HG03460 (cell line): ENCODE measurements around the gene KYNU.

Source experiments
- ATAC-seq: cut with Tn5 transposase; IDR thresholded peaks from one replicate; pipeline ENCODE4 v1.9.1; 2021; ENCODE audit not compliant: unreplicated experiment

The KYNU gene

DNA sequence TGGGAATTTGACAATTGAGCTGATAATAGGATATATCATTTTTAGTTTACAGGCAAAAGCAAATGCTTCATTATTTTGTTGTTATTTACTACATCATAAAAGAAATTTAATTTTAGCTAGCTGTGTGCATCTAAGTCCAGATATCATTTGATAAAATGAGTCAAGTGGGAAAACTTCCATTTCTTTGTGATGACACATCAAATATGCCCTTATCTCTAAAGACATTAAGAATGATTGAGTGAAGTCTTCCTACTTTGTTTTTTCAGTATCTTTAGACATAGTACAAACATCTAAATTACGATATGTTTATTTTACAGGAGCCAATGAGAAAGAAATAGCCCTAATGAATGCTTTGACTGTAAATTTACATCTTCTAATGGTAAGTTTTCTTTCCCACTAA is 77.0 kb downstream of the KYNU start:
- no peak for ATAC-seq

DNA sequence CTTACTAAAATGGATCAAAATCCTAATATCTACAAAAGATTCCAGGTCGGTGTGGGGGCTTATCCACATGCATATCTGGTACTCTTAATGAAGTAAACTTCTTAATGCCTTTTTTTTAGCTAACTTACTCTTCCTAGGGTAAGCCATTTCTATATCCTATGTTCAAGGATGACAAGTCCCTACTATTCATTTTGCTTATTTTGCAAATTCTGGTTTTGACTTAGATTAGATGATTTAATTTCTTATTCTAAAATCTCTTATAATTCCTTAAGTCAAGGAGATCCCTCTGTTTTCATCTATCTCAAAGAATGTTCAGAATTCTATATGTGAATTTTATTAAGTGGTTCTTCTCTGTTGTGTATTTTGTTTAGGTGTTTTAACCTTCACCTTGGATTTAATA is 79.7 kb downstream of the KYNU start:
- no peak for ATAC-seq

DNA sequence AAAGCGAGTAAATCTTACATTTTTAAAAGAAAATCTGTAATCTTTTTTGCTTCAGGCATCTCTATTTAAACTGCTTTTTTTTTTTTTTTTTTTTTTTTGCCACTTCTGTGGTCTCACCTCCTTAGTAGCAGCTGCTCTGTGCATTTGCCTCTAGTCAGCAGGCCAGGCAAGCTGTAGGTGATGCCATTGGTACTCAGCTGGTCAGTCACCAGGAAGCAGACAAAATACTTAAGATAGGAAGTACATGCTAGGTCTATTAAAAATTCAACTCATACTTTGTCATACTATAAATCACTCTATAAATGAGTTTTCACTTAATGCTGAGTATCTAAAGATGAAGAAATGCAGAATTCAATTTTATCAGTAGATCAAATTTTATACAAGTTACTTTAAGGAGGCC is 83.7 kb downstream of the KYNU start:
- ATAC-seq, result no peak

DNA sequence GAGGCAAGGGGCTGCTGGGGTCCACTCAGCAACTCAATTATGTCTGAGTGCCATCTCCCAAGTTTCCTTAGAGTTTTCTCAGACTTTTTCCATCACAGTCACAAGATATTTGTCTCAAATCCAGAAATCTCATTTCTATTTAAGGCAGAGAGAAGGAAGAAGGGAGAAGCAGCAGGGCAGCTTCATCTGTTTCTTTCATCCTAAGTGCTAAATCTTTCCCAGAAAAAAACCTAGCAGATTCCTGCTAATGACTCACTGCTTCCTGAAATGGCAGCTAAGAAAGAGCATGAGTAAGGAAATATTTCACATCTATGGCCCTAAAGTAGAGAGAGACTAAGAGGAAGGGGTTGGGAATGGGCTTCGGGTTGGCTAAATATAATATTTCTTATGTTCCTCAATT is 88.0 kb downstream of the KYNU start:
- ATAC-seq, result no peak

DNA sequence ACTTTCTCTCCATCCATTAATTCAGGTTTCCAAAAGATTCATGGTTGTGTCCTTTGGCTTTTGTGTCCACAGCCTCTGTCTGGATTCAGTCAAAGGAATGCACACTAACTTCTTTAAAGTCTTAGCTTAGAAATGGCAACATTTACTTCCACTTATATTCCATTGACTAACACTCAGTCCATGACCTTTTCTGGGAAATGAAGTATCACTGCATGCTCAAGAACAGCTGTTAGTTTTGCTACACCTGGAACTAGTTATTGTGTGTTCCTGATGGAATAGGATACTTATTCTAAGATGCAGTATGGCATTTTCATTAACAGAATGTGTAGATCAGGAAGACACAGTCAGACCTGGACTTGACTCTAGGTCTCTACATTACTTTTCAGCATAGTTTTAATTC is 88.8 kb downstream of the KYNU start:
- no peak for ATAC-seq

DNA sequence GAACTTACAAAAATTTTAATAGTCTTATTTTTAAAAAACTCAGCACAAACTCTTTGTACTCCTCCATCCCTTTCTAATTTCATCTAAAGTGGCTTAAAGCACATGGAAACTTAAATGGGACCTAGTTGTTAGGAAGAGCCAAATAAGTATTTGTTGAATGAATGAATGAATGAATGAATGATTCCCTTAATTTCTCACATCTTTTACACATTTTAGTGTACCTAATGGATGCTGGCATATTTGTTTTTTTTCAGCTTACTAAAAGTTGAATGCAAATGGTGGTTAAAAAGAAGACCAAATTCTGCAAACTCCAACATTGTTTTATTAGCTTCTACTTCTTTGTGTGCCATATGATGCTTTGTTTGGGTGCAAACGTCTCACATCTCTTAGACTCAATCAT is 89.6 kb downstream of the KYNU start:
- no peak for ATAC-seq

DNA sequence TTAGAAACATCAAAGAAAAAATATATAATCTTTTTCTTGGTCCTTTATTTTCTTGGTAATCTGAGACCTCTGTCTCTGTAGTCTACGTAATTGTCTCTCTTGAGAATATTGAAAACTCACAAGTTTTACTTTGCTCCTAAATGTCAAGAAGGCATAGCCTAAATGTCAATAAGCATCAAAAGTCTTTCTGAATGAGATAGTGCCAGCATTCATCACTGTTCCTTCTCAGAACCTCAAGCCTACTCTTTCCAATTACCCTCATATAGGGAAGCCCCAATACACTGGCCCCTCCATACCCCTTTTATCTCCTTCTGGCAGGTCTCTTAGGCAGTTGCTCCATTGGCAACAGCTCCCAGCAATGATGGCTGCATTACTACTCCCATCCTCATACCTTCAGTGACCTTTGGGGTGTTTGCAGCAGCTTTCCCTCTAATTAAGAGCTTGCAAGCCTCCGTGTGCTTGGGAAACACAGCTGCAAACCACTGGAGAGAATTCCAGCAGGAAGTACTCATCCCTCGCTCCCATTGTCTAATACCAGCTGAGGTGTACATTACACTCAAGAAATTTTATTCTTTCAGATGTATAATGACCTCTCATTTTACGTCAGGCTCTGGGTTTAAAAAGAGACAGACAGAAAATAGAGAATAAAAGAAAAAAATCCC is 95.8 kb downstream of the KYNU start:
- no peak for ATAC-seq

DNA sequence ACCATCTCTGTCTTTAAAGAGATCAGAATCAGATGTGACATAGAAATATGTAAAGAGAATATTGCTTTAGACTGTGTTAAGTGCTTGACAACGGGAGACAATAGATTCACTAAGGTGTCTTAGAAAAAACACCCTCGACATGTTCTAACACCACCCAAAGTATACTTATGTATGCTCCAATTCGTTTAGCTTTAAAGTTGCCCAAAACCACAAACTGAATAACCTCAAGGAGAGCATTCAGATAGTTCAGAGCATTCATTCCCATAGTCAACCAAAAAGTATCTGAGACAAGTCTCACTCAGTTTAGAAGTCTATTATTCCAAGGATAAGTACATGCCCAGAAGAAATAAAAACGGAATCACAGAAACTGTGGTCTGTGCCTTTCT is 96.4 kb downstream of the KYNU start:
- peak; percentile 9 for ATAC-seq

DNA sequence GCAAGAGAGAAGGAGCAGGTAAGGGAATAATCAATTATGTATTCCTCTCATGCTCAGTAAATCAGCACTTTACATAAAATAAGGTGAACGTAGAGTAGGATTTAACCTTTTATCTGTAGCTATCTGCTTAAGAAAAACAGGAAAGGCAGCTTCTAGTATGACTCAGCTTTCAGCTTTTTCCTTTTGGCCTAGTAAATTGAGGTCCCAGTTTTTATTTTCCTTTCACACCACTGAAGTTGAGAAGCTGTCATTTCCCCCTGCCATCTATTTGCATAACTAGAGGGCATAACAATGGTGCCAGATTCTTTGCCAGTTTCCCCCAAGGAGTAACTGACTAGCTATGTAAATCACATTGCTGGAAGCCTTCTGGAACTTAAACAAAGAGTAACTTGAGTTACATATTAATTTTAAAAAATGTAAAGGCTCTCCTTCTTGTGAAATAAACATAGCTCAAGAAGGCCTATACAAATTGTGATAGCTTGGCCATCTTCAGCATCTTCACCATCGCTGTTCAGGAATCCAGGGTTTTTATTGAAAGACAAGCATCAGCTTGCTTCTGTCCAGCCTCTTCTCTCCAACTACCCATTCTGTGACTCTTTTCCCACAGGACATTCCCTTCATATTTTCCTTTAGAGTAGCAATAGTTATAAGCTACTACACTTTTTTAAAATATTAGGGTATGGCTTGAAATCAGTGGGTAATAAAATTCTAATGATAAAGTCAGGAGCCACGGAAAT is 97.0 kb downstream of the KYNU start:
- peak; percentile 66 for ATAC-seq

DNA sequence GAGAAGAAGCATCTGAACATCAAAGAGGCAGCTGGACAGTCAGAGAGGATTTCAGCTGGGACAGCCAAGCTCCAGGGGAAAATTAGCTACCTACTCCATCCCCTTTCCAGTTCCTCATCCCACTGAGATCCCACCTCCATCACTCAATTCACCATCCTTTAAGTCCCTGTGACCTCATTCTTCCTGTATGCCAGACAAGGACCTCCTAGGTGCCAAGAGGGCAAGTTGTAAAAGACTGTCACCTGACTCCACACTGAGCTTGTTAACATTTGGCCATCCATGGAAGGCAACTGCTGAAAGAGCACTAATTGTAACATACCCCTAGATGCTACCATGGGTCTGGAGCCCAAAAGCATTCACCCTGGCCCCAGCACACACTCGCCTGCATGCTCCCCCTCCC is 97.8 kb downstream of the KYNU start:
- ATAC-seq, result no peak

DNA sequence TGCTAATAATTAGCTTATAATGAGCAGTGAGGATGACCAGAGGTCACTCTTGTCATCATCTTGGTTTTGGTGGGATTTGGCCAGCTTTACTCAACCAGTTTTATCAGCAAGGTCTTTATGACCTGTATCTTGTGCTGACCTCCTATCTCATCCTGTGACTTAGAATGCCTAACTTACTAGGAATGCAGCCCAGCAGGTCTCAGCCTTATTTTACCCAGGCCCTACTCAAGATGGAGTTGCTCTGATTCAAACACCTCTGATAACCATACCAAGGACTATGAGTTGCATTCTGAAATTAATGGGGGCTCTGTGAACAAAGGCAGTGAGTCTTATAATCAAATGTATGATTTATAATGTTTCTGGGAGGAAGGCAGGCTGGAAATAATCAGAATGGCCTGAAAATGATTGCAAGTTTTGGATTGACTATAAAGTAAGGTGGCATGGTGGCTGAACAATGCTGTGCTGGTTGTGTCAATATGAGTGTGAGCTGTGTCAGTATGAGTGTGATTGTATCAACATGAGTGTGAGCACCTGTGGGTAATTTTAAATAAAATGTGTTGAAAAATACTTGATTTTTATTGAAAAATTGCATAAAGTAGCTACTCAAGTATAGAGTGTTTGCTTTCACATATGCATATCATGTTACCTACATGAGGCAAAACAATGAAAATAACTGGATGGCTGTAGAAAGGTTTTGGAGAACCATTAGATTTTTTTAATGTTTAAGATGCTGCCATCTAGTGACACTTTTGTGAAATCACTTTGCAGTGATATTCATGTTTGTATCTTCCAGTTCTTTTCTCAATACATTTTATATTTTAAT is 103.0 kb downstream of the KYNU start:
- no peak for ATAC-seq

DNA sequence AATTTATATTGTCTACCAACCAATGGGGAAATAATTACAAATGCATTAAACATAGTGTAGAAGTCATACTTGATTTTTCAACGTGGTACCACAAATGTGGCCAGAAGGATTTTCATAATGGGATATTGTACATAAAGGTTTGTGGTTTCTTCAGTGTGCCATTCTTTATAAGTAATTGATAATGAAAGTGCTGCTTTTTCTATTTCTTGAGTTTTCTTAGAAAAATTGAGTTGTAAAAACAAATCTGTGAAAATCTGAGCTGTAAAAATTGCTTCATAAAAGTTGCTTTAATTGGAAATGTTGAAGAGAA is 103.6 kb downstream of the KYNU start:
- no peak for ATAC-seq

DNA sequence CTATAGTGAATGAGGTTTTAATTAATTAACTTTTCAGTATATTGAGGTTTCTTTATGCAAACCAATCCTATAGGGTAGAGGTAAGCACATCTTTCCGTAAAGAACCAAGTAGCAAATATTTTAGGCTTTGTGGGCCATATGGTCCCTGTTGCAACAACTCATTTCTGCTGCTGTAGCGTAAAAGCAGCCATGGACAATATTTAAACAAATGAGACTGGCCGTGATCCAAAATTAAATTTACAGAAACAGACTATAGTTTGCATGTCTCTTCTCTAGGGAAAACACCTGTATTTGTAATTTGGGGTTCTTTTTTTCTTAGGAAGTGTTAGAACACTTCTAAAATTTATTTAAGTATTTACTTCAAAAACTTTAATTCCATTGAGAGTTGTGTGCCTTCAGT is 104.3 kb downstream of the KYNU start:
- ATAC-seq, result no peak

DNA sequence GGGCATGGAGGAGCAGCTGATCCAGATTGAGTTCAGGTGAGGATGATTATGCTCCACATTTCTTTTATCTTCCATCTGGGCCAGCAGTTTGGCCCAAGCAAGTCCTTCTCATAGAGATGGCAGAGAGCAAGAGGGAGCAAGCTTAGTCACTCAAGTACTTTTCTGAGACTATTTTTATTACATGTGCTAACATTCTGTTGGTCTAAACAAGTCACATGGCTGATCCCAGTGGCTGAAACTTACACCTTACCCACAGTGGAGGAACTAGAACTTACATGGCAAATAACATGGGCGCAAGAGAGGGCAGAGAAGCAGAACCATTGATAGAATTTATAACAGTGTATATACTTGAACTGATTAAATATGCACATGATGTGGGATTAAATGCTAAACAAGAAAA is 105.7 kb downstream of the KYNU start:
- ATAC-seq, result peak; percentile 71

DNA sequence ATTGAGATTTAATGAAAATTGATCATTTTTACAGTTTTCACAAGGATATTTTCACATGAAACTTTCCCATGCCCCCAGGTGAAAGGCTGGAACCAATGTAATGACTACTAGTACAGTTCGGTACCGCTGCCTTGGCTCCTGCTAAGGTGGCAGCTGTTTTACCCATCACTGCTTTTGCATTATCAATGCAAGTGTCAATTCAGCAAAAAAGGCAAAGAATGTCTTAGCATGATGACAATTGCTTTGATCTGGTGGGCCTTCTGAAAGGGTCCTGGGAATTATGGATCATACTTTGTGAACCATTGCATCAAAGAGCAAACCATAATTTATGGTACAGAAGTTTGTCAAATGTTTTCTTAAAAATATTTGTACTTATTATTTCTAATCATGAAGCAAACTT is 107.2 kb downstream of the KYNU start:
- no peak for ATAC-seq

DNA sequence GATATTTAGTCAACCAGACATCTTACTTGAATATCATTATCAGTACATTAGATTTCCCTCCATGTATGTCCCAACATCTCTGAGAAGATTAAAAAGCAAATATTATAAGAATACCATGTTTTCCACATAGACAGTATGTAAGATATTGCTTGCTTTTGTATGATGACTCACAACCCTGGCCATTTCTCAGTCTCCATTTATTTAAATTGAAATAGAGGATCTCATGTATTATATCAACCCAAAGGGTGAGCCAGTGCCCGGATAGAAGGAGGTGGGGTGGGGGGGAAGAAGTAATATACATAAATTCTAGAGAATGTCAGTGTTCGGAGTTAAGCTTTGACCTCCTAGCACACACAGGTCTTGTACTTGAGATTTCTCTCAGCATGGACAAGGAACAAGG is 109.6 kb downstream of the KYNU start:
- ATAC-seq, result no peak

DNA sequence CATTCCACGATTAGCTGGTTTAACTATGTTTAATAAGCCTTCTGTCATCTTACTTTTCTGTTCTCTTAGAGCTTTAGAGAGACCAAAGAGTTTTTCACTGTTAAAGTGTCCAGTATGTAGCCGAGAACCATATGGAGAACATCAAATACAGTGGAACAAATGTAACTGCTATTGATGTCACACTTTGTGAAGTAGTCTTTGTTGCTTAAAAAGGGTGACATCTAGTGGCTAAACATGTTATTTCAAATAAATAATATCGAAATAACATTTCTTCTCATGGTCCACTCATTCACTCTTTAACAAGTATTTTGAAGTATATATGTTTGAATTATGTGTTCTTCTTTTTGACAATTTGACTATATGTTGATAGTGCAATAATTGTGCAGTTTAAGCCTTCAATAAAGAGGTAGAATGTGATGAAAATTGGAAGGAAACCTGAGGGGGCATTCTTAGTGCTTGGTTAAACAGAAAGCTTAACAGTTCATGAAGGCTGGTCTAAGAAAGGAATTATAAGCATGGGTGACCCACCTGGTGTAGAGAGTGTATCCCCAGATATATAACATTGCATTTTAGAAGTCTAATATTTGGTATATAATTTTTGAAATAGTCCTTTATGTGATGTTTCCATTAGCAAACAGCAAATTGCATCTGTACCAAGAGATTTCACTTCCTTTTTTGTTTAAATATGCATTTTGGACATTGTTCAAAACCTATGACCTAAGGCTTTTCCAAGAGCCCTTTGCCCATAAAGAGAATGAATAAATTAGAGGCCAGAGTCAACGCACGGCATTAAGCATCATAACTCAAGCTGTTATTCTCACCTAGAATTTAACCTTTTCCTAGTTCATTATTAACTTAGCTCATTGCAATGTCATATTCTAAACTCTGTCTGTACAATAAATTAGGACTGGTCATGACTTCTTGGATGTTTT is 112.1 kb downstream of the KYNU start:
- peak; percentile 76 for ATAC-seq

DNA sequence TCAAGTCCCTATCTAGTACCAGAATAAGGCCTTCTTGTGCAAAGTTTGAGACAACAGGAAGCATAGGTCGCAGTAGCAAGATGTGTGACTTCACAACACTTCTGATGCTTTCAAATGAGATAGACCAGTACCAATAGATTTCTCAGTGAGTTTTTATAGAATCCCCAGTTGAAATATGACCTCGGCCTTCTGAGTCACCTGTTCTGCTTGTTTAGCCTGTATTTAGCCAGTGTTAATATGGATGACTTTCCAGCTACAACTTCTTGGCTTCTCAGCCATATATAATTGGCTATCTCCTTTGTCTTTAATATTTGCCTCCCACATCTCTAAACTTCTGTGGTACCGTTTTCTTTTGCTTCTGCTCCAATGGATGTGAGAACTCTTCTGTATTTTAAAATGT is 113.8 kb downstream of the KYNU start:
- ATAC-seq, result no peak

DNA sequence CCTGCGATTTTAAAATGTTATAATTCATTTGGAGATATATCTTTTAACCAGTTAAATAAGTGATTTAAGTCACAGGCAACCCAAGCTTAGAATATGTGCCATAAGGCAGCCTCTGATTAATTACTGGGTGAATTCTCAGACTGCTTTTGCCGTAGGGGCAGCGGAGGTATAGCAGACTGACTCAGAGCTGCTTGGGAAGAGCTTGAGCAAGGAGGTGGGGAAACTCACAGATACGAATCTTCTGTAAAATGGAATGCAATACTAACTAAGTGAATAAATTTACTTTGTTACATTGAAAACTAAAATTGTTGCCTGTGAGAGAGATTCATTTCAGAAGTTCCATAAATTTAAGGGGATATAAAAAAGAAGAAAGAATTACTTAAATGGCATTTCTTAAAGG is 115.4 kb downstream of the KYNU start:
- ATAC-seq, result no peak

DNA sequence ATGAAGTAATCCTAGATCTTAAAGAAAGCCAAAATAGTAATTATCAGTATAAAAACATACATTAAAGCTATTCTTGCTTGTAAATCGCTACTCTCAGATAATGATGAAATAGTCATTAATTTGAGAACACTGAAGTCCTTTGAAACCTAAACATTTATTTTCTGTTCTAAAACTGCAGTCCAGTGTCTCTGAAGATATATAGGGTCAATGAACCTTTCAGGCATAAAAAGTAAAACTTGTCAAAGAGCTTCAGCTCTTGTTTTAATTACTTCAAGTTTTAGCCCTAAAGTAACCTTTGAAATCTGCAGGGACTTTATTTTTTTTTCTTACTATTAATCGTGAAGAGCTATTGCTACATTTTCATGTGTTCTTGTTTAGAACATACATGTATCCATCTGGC is 116.3 kb downstream of the KYNU start:
- no peak for ATAC-seq

DNA sequence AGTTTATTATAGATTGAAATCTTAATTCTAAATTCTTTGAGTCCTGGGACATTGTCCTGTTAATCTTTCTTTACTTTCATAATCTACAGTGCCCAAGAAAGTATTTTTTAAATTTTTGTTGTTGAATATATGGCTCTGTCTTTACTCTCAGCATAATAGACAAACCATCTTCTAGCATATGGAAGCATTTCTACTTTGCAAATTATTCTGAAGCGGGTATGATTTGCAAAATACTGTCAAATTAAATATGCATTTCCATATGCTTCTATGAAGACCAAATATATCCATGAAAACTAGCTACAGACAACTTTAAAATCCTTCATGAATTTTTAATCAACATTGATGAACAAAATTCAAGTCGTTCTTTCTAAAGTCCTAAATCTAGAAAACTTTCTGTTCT is 117.2 kb downstream of the KYNU start:
- no peak for ATAC-seq
